Gastroesophageal sphincter (tissue), 3 donors: ENCODE measurements around the gene NUP210.

ENCODE experiments used
- CTCF ChIP-seq, 4 experiments: fragments of 200-600 bp in 2 of 4; fragments of 450-650 bp in 2 of 4; sonication (generic) in 1 of 4; IDR thresholded peaks; one replicate each; pipeline ENCODE4 v1.5.1; 2017 to 2019; ENCODE audit warnings: antibody characterized with exemption in 4 of 4, mild to moderate bottlenecking in 2 of 4, moderate library complexity in 2 of 4
- EP300 ChIP-seq: sonication (generic); formaldehyde crosslinking; IDR thresholded peaks from one replicate; pipeline ENCODE4 v1.6.1; 2017; ENCODE audit warnings: antibody characterized with exemption, mild to moderate bottlenecking
- POLR2A ChIP-seq, 2 donors: fragments of 450-650 bp; IDR thresholded peaks; one replicate each; pipeline ENCODE4 v1.6.1; 2017; ENCODE audit warnings: antibody characterized with exemption in 2 of 2, mild to moderate bottlenecking in 2 of 2, moderate library complexity in 1 of 2
- POLR2AphosphoS5 ChIP-seq: sonication (generic); formaldehyde crosslinking; IDR thresholded peaks from one replicate; pipeline ENCODE4 v1.6.1; 2017; ENCODE audit warnings: antibody characterized with exemption

GRCh38 chr3:13373975-13374586 lies 46.0 kb downstream of the NUP210 start:
- no peak for TF ChIP-seq CTCF (IDR thresholded peaks at IDR 0.05)
- TF ChIP-seq POLR2AphosphoS5 = no peak
- TF ChIP-seq POLR2A (IDR thresholded peaks at IDR 0.05) = no peak
- no peak for TF ChIP-seq EP300
